Naive thymus-derived CD4-positive, alpha-beta T cell (primary cell): ENCODE measurements around the gene MPG. TPM values are rescaled to one million over a fixed set of nuclear protein-coding genes. Genes with fewer than 3 reads are reported as not detected.
"Not testable (repeated sequence)": the region's sequence is repeated elsewhere in the genome, so short reads cannot be mapped to it uniquely, and the experiment has no call there.

ENCODE experiments used
- ATAC-seq: fragments of 150-1000 bp; cut with Tn5 transposase; 2 replicates; pipeline ENCODE4 v1.10.0; 2021; ENCODE audit warnings: mild to moderate bottlenecking, moderate library complexity
- CTCF ChIA-PET: fragments of 350-600 bp; sonication (Branson Sonifier 250); formaldehyde crosslinking; loops from one replicate; lab custom pipeline; 2021; ENCODE audit warnings: antibody characterized with exemption; lab: Charles Lee
- POLR2A ChIA-PET: fragments of 350-600 bp; sonication (Branson Sonifier 250); formaldehyde crosslinking; loops from one replicate; lab custom pipeline; 2021; ENCODE audit warnings: antibody characterized with exemption, inconsistent platforms; lab: Charles Lee
- DNase-seq, 9 donors: peaks; one replicate each; pipeline versions ENCODE4 v3.0.0 to v3.0.0-alpha.2; 2020 to 2022; ENCODE audit warnings: mixed read lengths in 1 of 9
- H3K27ac ChIP-seq: one replicate; pipeline ENCODE4 v1.7.0; 2013; ENCODE audit warnings: mild to moderate bottlenecking, low read depth, low read length, moderate library complexity
- H3K27me3 ChIP-seq, 2 donors: one replicate each; pipeline ENCODE4 v1.7.0; 2013; ENCODE audit warnings: low read length in 2 of 2, mild to moderate bottlenecking in 2 of 2, moderate library complexity in 2 of 2; ENCODE audit not compliant: control insufficient read depth in 2 of 2, insufficient read depth in 2 of 2
- H3K36me3 ChIP-seq, 3 experiments: 1 replicate in 2 of 3; 2 replicates in 1 of 3; pipeline ENCODE4 v1.7.0; 2013; ENCODE audit warnings: low read length in 3 of 3, mild to moderate bottlenecking in 3 of 3, moderate library complexity in 1 of 3; ENCODE audit not compliant: insufficient read depth in 3 of 3, control insufficient read depth in 2 of 3
- H3K4me1 ChIP-seq, 2 donors: one replicate each; pipeline ENCODE4 v1.7.0; 2013; ENCODE audit warnings: low read length in 2 of 2, mild to moderate bottlenecking in 2 of 2, moderate library complexity in 1 of 2; ENCODE audit not compliant: control insufficient read depth in 2 of 2, insufficient read depth in 2 of 2
- H3K4me3 ChIP-seq: 2 replicates; pipeline ENCODE4 v1.7.0; 2013; ENCODE audit warnings: mild to moderate bottlenecking, low read length
- H3K9me3 ChIP-seq, 3 experiments: 1 replicate in 2 of 3; 2 replicates in 1 of 3; pipeline ENCODE4 v1.7.0; 2013; ENCODE audit warnings: low read length in 3 of 3; ENCODE audit not compliant: control insufficient read depth in 2 of 3
- H3K27ac Mint-ChIP-seq, 9 donors: one replicate each; pipeline ENCODE4 v1.8.0; 2020 to 2022; ENCODE audit warnings: mixed read lengths in 9 of 9, mild to moderate bottlenecking in 8 of 9, moderate library complexity in 5 of 9, inconsistent platforms in 2 of 9
- H3K27me3 Mint-ChIP-seq, 5 donors: one replicate each; pipeline ENCODE4 v1.8.0; 2021 to 2022; ENCODE audit warnings: mixed read lengths in 5 of 5, mild to moderate bottlenecking in 1 of 5
- H3K36me3 Mint-ChIP-seq, 5 donors: one replicate each; pipeline ENCODE4 v1.8.0; 2020 to 2022; ENCODE audit warnings: mixed read lengths in 5 of 5, mild to moderate bottlenecking in 3 of 5, inconsistent platforms in 1 of 5
- H3K4me1 Mint-ChIP-seq, 7 donors: one replicate each; pipeline ENCODE4 v1.8.0; 2020 to 2022; ENCODE audit warnings: mixed read lengths in 7 of 7, mild to moderate bottlenecking in 3 of 7, inconsistent platforms in 1 of 7
- H3K4me3 Mint-ChIP-seq, 10 donors: one replicate each; pipeline ENCODE4 v1.8.0; 2020 to 2022; ENCODE audit warnings: mild to moderate bottlenecking in 10 of 10, mixed read lengths in 10 of 10, moderate library complexity in 6 of 10, inconsistent platforms in 2 of 10
- H3K9me3 Mint-ChIP-seq, 11 donors: one replicate each; pipeline ENCODE4 v1.8.0; 2020 to 2022; ENCODE audit warnings: mixed read lengths in 11 of 11, mild to moderate bottlenecking in 4 of 11, inconsistent platforms in 1 of 11, moderate library complexity in 1 of 11
- intact Hi-C, 2 donors: fragments of 100-400 bp; cut with micrococcal nuclease; formaldehyde crosslinking; loops; one replicate each; pipeline ENCODE4 v1.15.1; 2023
- polyA plus RNA-seq, 2 donors: library from polyadenylated mRNA; unstranded; fragments of 300-500 nt; fragmentation: Illumina TruSeq; gene quantifications; one replicate each; pipeline ENCODE4 v1.2.3, GENCODE V29; 2021
- total RNA-seq, 6 experiments: library from RNA in 5 of 6; stranded (reverse) in 5 of 6; gene quantifications; 1 replicate in 5 of 6; 2 replicates in 1 of 6; pipeline ENCODE4 v1.2.3 and lab custom pipeline; 2021 to 2026

Gene MPG
- total and polyA plus RNA-seq, 7 experiments from 2014 or later, result 17.5 to 59.5 (median 25.7) TPM

GRCh38 chr16:35678-36305 is 42.2 kb upstream of the MPG start:
- CTCF ChIA-PET, result no interaction called here
- DNase-seq, result no peak
- H3K27me3 ChIP-seq, result no peaks in the 10 kb centered on the region
- POLR2A ChIA-PET, result no interaction called here
- H3K27ac ChIP-seq, result no peak overlapping the region
- peaks cover 13% of the 10 kb centered on the region in 2 donors for H3K4me1 ChIP-seq
- peaks cover 19 to 30% (median 23%) of the 10 kb centered on the region in 7 donors for H3K4me1 Mint-ChIP-seq
- H3K9me3 ChIP-seq, result no peaks in the 10 kb centered on the region
- intact Hi-C loops, result no loop called here
- H3K36me3 ChIP-seq, result no peaks in the 10 kb centered on the region
- no peaks in the 10 kb centered on the region for H3K27me3 Mint-ChIP-seq
- H3K9me3 Mint-ChIP-seq, result no peaks in the 10 kb centered on the region
- H3K36me3 Mint-ChIP-seq, result peaks cover 0 to 2% (median 0%) of the 10 kb centered on the region in 5 donors
- no peak overlapping the region for H3K4me3 ChIP-seq
- no peak overlapping the region for H3K4me3 Mint-ChIP-seq
- peak overlapping the region in 1 of 9 donors; percentile 14 for H3K27ac Mint-ChIP-seq
- ATAC-seq, result no peak

- no peak overlapping the region for H3K4me3 Mint-ChIP-seq
- Histone ChIP-seq H3K4me1 (peaks cover 13% of the 10 kb centered on the region in 2 donors), H3K27ac (no peak overlapping the region), H3K36me3 (no peaks in the 10 kb centered on the region), H3K27me3 (no peaks in the 10 kb centered on the region), H3K4me3 (no peak overlapping the region), H3K9me3 (no peaks in the 10 kb centered on the region)
- intact Hi-C loops, result no loop called here
- no peak overlapping the region for H3K27ac Mint-ChIP-seq
- no peaks in the 10 kb centered on the region for H3K9me3 Mint-ChIP-seq
- peaks cover 0 to 2% (median 0%) of the 10 kb centered on the region in 5 donors for H3K36me3 Mint-ChIP-seq
- ATAC-seq (no peak), DNase-seq (no peak)
- H3K27me3 Mint-ChIP-seq, result no peaks in the 10 kb centered on the region
- H3K4me1 Mint-ChIP-seq, result peaks cover 19 to 35% (median 23%) of the 10 kb centered on the region in 7 donors
- POLR2A ChIA-PET, result no interaction called here
- CTCF ChIA-PET, result no interaction called here
Measured at GRCh38 chr16:36336-36984, 41.6 kb upstream of the MPG start.

GRCh38 chr16:37511-37910 is 40.5 kb upstream of the MPG start:
- intact Hi-C loops, result no loop called here
- H3K27ac ChIP-seq, result no peak overlapping the region
- H3K4me3 ChIP-seq, result no peak overlapping the region
- DNase-seq (no peak), ATAC-seq (no peak)
- CTCF ChIA-PET, result no interaction called here
- peak overlapping the region in 4 of 9 donors; percentile 55 to 70 (median 68) for H3K27ac Mint-ChIP-seq
- H3K36me3 ChIP-seq, result peaks cover 0 to 8% (median 0%) of the 10 kb centered on the region in 3 experiments
- peaks cover 0 to 9% (median 8%) of the 10 kb centered on the region in 5 donors for H3K36me3 Mint-ChIP-seq
- no peaks in the 10 kb centered on the region for H3K27me3 Mint-ChIP-seq
- no peak overlapping the region for H3K4me3 Mint-ChIP-seq
- no peaks in the 10 kb centered on the region for H3K9me3 Mint-ChIP-seq
- peaks cover 24 to 44% (median 32%) of the 10 kb centered on the region in 7 donors for H3K4me1 Mint-ChIP-seq
- H3K4me1 ChIP-seq, result peaks cover 13 to 20% of the 10 kb centered on the region in 2 donors
- POLR2A ChIA-PET, result no interaction called here
- no peaks in the 10 kb centered on the region for H3K27me3 ChIP-seq
- no peaks in the 10 kb centered on the region for H3K9me3 ChIP-seq

- peak overlapping the region in 6 of 9 donors; percentile 22 to 75 (median 68) for H3K27ac Mint-ChIP-seq
- H3K27me3 ChIP-seq, DNase-seq, intact Hi-C loops, H3K27me3 Mint-ChIP-seq, H3K4me3 ChIP-seq, CTCF ChIA-PET, POLR2A ChIA-PET, H3K9me3 ChIP-seq, ATAC-seq, H3K36me3 ChIP-seq, H3K9me3 Mint-ChIP-seq: not testable (repeated sequence)
- H3K4me1 Mint-ChIP-seq, result peaks cover 24 to 51% (median 39%) of the 10 kb centered on the region in 7 donors
- H3K27ac ChIP-seq, result peak overlapping the region; percentile 44
- H3K4me3 Mint-ChIP-seq, result peak overlapping the region in 4 of 10 donors; percentile 21 to 41 (median 34)
- peaks cover 0 to 15% (median 13%) of the 10 kb centered on the region in 5 donors for H3K36me3 Mint-ChIP-seq
- peaks cover 13 to 22% of the 10 kb centered on the region in 2 donors for H3K4me1 ChIP-seq
Measured at GRCh38 chr16:38206-38605, 39.8 kb upstream of the MPG start.

- Mint-ChIP-seq H3K4me1 (peaks cover 24 to 56% (median 43%) of the 10 kb centered on the region in 7 donors), H3K36me3 (peaks cover 0 to 22% (median 19%) of the 10 kb centered on the region in 5 donors), H3K9me3 (no peaks in the 10 kb centered on the region), H3K27me3 (no peaks in the 10 kb centered on the region), H3K27ac (peak overlapping the region in 8 of 9 donors; percentile 47 to 87 (median 68)), H3K4me3 (peak overlapping the region in 7 of 10 donors; percentile 8 to 41 (median 27))
- ATAC-seq (peak; percentile 84), DNase-seq (peak in 5 of 9 donors; percentile 15 to 48 (median 18))
- peaks cover 0 to 13% (median 0%) of the 10 kb centered on the region in 3 experiments for H3K36me3 ChIP-seq
- POLR2A ChIA-PET, result no interaction called here
- H3K4me3 ChIP-seq, result no peak overlapping the region
- no peaks in the 10 kb centered on the region for H3K9me3 ChIP-seq
- peak overlapping the region; percentile 44 for H3K27ac ChIP-seq
- CTCF ChIA-PET, result no interaction called here
- intact Hi-C loops, result no loop called here
- H3K27me3 ChIP-seq, result no peaks in the 10 kb centered on the region
- H3K4me1 ChIP-seq, result peaks cover 13 to 22% of the 10 kb centered on the region in 2 donors
Measured at GRCh38 chr16:38941-39892, 38.8 kb upstream of the MPG start.

GRCh38 chr16:41439-42068 is 36.5 kb upstream of the MPG start:
- H3K27ac Mint-ChIP-seq, result peak overlapping the region in 4 of 9 donors; percentile 18 to 73 (median 67)
- H3K36me3 ChIP-seq, result peaks cover 0 to 35% (median 0%) of the 10 kb centered on the region in 3 experiments

More at GRCh38 chr16:41439-42068, 36.5 kb upstream of the MPG start:
- Histone ChIP-seq H3K9me3 (no peaks in the 10 kb centered on the region), H3K27ac (no peak overlapping the region), H3K4me3 (no peak overlapping the region), H3K4me1 (peaks cover 13 to 22% of the 10 kb centered on the region in 2 donors), H3K27me3 (no peaks in the 10 kb centered on the region)
- DNase-seq (no peak), ATAC-seq (no peak)
- CTCF ChIA-PET, result no interaction called here
- POLR2A ChIA-PET, result no interaction called here
- Mint-ChIP-seq H3K4me1 (peaks cover 24 to 52% (median 39%) of the 10 kb centered on the region in 7 donors), H3K4me3 (no peak overlapping the region), H3K9me3 (no peaks in the 10 kb centered on the region), H3K27me3 (no peaks in the 10 kb centered on the region), H3K36me3 (peaks cover 0 to 43% (median 19%) of the 10 kb centered on the region in 5 donors)
- intact Hi-C loops, result no loop called here
